Measurements from ENCODE around the gene KREMEN1. TPM values are rescaled to one million over a fixed set of nuclear protein-coding genes. Genes with fewer than 3 reads are reported as not detected.

The KREMEN1 gene
- total and polyA plus RNA-seq, 10 of the 15 experiments (the other 5 are each of a cell fraction or from before 2014, with no cell fraction given): 0.10 to 2.5 (median 0.20) TPM; not detected in 1

DNA sequence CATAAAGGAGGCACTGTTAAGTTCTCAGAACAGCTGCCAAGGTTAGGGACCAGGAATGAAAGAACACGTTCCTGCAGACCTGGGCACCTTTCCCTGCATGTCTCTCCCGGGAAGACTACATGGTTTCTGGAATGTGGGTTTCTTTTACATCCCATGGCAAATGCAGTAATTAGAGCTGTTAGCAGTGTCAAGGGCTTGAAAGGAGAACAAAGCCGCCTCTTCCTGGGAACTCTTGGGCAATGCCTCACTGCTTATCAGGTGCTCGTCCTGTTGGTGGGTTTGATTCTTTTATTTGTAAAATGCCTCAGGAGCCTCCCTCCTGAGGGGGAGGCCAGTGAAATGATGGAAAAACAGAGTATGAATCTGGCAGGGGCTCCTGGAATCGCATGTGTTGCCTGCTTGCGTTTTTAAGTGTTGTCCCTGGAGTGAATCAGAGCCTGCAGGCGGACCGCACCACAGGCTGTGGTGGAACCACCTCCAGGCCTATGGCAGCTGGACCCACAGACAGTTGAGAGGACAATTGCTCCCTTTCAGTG, 10.5 kb upstream of the KREMEN1 start:
- no peak for DNase-seq (ENCODE audit: low read depth, low spot score)
- 45% methylated on average over 8 of the region's 8 CpGs for WGBS (ENCODE audit: insufficient coverage, insufficient replicate concordance, low lambda C conversion rate, missing lambda C conversion rate)
- in situ Hi-C loops (cut with MboI) (no loop called here), intact Hi-C loops (cut with micrococcal nuclease; ENCODE audit: unreplicated experiment) (no loop called here)
- Histone ChIP-seq H2AFZ (ENCODE audit: control insufficient read depth, low read depth, low read length) (no peak overlapping the region), H4K20me1 (ENCODE audit: control insufficient read depth, insufficient read depth) (no peaks in the 10 kb centered on the region), H3K9ac (ENCODE audit: control insufficient read depth, insufficient read depth, low read length) (no peak overlapping the region), H3K27me3 (replicated peaks in 1 of 2; ENCODE audit: control insufficient read depth in 2 of 2, insufficient read depth in 2 of 2, low read length in 1 of 2) (peaks cover 0 to 11% of the 10 kb centered on the region in 2 experiments; a peak in 1 of 4 replicates), H3K79me2 (ENCODE audit: control insufficient read depth, insufficient read depth, low read length) (no peaks in the 10 kb centered on the region), H3K4me3 (no peak overlapping the region), H3K9me3 (replicated peaks; ENCODE audit: control insufficient read depth, insufficient read depth, low read length) (no peaks in the 10 kb centered on the region), H3K4me2 (ENCODE audit: control insufficient read depth, insufficient read depth) (no peak overlapping the region), H3K4me1 (ENCODE audit: control insufficient read depth, insufficient read depth, low read length) (no peaks in the 10 kb centered on the region), H3K27ac (ENCODE audit: control insufficient read depth, insufficient read depth) (no peak overlapping the region), H3K36me3 (ENCODE audit: control insufficient read depth in 2 of 2, insufficient read depth in 2 of 2, low read length in 1 of 2) (no peaks in the 10 kb centered on the region)
- RAD21 ChIA-PET (ENCODE audit: unreplicated experiment): interaction anchor here (1.0 kb wide), 1 partner anchor 92 kb away, joined by 3 read pairs; no protein-coding TSS in a partner anchor
- SMC1A ChIA-PET (ENCODE audit: uncharacterized antibody, unreplicated experiment): no interaction called here
- POLR2A ChIA-PET: no interaction called here
- CTCF ChIA-PET: interaction anchor here (0.7 to 1.9 kb wide), 4 partner anchors 8 to 34 kb away, joined by 3 to 6 read pairs (median 4); partner anchors contain the start of gene KREMEN1
- FAIRE-seq: no peak
- ATAC-seq: no peak
- BruUV-seq (replicated peaks): no TSS peak
- no peak for TF ChIP-seq CHD4 (IDR thresholded peaks at IDR 0.05)

DNA sequence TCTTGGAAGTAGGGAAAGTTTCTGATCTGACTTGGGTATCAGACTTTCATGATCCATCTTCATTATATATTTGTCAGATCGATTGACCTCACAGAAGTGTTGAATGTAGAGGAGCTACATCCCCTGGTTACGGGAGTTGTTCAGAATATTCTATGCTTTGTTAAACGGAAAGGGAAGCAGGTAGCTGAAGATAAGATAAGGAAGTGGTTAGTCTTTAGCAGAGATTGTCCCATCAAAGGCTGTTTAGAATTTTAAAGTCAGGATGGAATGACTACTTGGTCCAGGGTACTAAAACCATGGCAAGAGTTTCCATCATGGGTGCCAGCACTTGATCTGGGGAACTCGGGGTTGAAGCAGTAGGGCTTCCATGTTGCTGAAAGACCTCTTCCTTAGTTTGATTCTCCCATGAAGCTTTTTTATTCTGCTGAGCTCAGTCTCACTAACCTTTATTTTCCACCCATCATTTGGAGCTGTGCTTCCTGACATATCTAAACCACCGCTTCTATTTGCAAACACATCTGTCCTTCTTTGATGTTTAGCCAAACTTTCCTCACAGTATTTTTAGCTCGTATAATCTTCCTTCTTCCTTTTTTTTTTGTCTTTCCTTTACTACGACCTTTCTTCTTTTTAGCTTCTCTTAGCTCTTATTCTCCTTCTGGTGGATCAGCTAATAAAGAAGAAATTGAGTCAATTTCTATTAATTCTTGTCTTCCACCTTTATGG, 7.2 kb upstream of the KREMEN1 start:
- WGBS (ENCODE audit: insufficient coverage, insufficient replicate concordance, low lambda C conversion rate, missing lambda C conversion rate): 5% methylated on average over 7 of the region's 7 CpGs
- no peak for FAIRE-seq
- Histone ChIP-seq H3K27ac (ENCODE audit: control insufficient read depth, insufficient read depth) (no peak overlapping the region), H3K4me1 (ENCODE audit: control insufficient read depth, insufficient read depth, low read length) (no peaks in the 10 kb centered on the region), H2AFZ (ENCODE audit: control insufficient read depth, low read depth, low read length) (no peak overlapping the region), H3K79me2 (ENCODE audit: control insufficient read depth, insufficient read depth, low read length) (no peaks in the 10 kb centered on the region), H3K36me3 (ENCODE audit: control insufficient read depth in 2 of 2, insufficient read depth in 2 of 2, low read length in 1 of 2) (no peaks in the 10 kb centered on the region), H3K4me2 (ENCODE audit: control insufficient read depth, insufficient read depth) (no peak overlapping the region), H3K4me3 (no peak overlapping the region), H3K9me3 (replicated peaks; ENCODE audit: control insufficient read depth, insufficient read depth, low read length) (no peaks in the 10 kb centered on the region), H4K20me1 (ENCODE audit: control insufficient read depth, insufficient read depth) (no peaks in the 10 kb centered on the region), H3K27me3 (replicated peaks in 1 of 2; ENCODE audit: control insufficient read depth in 2 of 2, insufficient read depth in 2 of 2, low read length in 1 of 2) (peaks cover 0 to 11% of the 10 kb centered on the region in 2 experiments; a peak in 1 of 4 replicates), H3K9ac (ENCODE audit: control insufficient read depth, insufficient read depth, low read length) (no peak overlapping the region)
- in situ Hi-C loops (cut with MboI): no loop called here
- POLR2A ChIA-PET: interaction anchor here (0.8 to 1.3 kb wide), 3 partner anchors 9 to 13 kb away, joined by 3 to 6 read pairs (median 3); no protein-coding TSS in a partner anchor
- no TSS peak for BruUV-seq (replicated peaks)
- ATAC-seq: no peak
- intact Hi-C loops (cut with micrococcal nuclease; ENCODE audit: unreplicated experiment): no loop called here
- SMC1A ChIA-PET (ENCODE audit: uncharacterized antibody, unreplicated experiment): interaction anchor here (0.6 to 1.8 kb wide), 8 partner anchors 9 to 88 kb away, joined by 3 to 8 read pairs (median 4); no protein-coding TSS in a partner anchor
- no peak for DNase-seq (ENCODE audit: low read depth, low spot score)
- RAD21 ChIA-PET (ENCODE audit: unreplicated experiment): interaction anchor here (0.9 to 1.5 kb wide), 3 partner anchors 25 to 180 kb away, joined by 4 to 6 read pairs (median 4); no protein-coding TSS in a partner anchor
- CTCF ChIA-PET: interaction anchor here (0.6 to 1.8 kb wide), 6 partner anchors 10 to 304 kb away, joined by 3 to 15 read pairs (median 4); no protein-coding TSS in a partner anchor
- TF ChIP-seq RAD51 (IDR thresholded peaks at IDR 0.05): no peak
- no peak for TF ChIP-seq ZNF24 (IDR thresholded peaks at IDR 0.05)
- TF ChIP-seq, protein P1, sequence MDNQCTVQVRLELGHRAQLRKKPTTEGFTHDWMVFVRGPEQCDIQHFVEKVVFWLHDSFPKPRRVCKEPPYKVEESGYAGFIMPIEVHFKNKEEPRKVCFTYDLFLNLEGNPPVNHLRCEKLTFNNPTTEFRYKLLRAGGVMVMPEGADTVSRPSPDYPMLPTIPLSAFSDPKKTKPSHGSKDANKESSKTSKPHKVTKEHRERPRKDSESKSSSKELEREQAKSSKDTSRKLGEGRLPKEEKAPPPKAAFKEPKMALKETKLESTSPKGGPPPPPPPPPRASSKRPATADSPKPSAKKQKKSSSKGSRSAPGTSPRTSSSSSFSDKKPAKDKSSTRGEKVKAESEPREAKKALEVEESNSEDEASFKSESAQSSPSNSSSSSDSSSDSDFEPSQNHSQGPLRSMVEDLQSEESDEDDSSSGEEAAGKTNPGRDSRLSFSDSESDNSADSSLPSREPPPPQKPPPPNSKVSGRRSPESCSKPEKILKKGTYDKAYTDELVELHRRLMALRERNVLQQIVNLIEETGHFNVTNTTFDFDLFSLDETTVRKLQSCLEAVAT (IDR thresholded peaks at IDR 0.05): no peak
- TF ChIP-seq POLR2AphosphoS2 (IDR thresholded peaks at IDR 0.05; ENCODE audit: low read depth, low read length): no peak
- TF ChIP-seq POLR2AphosphoS5 (IDR thresholded peaks at IDR 0.05; ENCODE audit: low read length): no peak
- no peak for TF ChIP-seq TAF1 (IDR thresholded peaks at IDR 0.05; ENCODE audit: borderline replicate concordance, low read depth, low read length)
- no peak for TF ChIP-seq RAD21 (IDR thresholded peaks at IDR 0.05; ENCODE audit: insufficient read depth, low read depth, low read length)
- no peak for TF ChIP-seq BRCA1 (IDR thresholded peaks at IDR 0.05; ENCODE audit: low read depth, low read length)
- no peak for TF ChIP-seq BCL11A (IDR thresholded peaks at IDR 0.05; ENCODE audit: low read depth, low read length)
- TF ChIP-seq ASH2L (IDR thresholded peaks at IDR 0.05; ENCODE audit: borderline replicate concordance, low read depth): no peak
